IPS-15b (cell line): ENCODE results near the gene GOLGA8K.
"Not testable (repeated sequence)": the region's sequence is repeated elsewhere in the genome, so short reads cannot be mapped to it uniquely, and the experiment has no call there.

Experiments
- H3K27me3 ChIP-seq: one replicate; pipeline ENCODE4 v1.6.1; 2013; ENCODE audit warnings: low read length; ENCODE audit not compliant: control insufficient read depth, insufficient read depth
- H3K36me3 ChIP-seq: one replicate; pipeline ENCODE4 v1.6.1; 2013; ENCODE audit warnings: low read length; ENCODE audit not compliant: control insufficient read depth, insufficient read depth
- H3K4me1 ChIP-seq: one replicate; pipeline ENCODE4 v1.6.1; 2013; ENCODE audit warnings: mild to moderate bottlenecking, low read length; ENCODE audit not compliant: control insufficient read depth, insufficient read depth
- H3K4me3 ChIP-seq: one replicate; pipeline ENCODE4 v1.5.1; 2013; ENCODE audit warnings: low read depth, low read length
- H3K9ac ChIP-seq: one replicate; pipeline ENCODE4 v1.6.1; 2013; ENCODE audit warnings: low read depth, mild to moderate bottlenecking, low read length
- H3K9me3 ChIP-seq: one replicate; pipeline ENCODE4 v1.6.1; 2013; ENCODE audit warnings: mild to moderate bottlenecking, low read length; ENCODE audit not compliant: control insufficient read depth, insufficient read depth

GOLGA8K gene

GRCh38 chr15:32372075-32372474 lies 31.0 kb downstream of the GOLGA8K start:
- not testable (repeated sequence) for H3K36me3 ChIP-seq, H3K27me3 ChIP-seq, H3K4me3 ChIP-seq, H3K9me3 ChIP-seq, H3K4me1 ChIP-seq, H3K9ac ChIP-seq

GRCh38 chr15:32370526-32370925 lies 32.6 kb downstream of the GOLGA8K start:
- not testable (repeated sequence) for H3K27me3 ChIP-seq, H3K4me1 ChIP-seq, H3K9me3 ChIP-seq, H3K9ac ChIP-seq, H3K36me3 ChIP-seq, H3K4me3 ChIP-seq

DNA sequence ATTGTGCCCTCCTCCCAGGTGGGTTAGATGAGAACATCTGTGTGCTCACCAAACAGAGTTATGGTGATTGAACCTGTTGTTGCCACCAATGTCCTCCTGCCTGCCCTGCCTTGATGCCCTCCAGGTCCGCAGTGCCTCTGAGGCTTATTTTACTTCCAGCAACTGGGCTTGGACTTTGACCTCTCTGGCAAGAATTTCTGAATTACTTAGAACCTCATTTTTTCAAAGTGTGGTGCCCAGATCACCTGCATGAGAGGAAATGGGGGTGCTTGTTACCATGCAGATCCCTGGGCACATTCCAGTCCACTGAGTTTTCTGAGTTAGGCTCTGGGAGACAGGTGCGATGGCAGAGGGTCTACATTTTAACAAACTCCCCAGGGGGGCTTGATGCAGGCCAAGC lies 33.0 kb downstream of the GOLGA8K start:
- H3K4me1 ChIP-seq, H3K9me3 ChIP-seq: not testable (repeated sequence)

GRCh38 chr15:32366492-32366891 lies 36.6 kb downstream of the GOLGA8K start:
- H3K4me3 ChIP-seq, H3K27me3 ChIP-seq, H3K4me1 ChIP-seq, H3K36me3 ChIP-seq, H3K9me3 ChIP-seq, H3K9ac ChIP-seq: not testable (repeated sequence)

More for the DNA sequence above, 33.0 kb downstream of the GOLGA8K start:
- not testable (repeated sequence) for H3K9ac ChIP-seq, H3K36me3 ChIP-seq, H3K4me3 ChIP-seq, H3K27me3 ChIP-seq

DNA sequence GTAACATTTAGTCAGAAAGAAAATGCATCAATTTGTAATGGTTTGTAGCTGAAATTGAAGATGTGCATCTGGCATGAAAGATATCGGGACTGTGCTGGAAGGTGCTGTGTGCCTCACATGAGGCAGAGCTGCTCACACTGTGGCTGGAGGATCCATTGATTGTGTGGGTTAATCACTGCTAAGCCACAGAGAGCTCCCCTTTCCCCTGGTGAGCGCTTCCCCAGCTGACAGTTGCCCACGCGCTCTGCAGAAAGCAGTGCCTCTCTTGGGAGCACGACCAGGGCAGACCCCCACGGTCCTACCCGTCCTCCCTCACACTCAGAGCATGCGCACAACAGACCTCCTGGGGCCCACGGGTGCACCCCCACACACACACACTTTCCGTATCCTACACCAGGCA lies 37.1 kb downstream of the GOLGA8K start:
- not testable (repeated sequence) for H3K9ac ChIP-seq, H3K9me3 ChIP-seq, H3K36me3 ChIP-seq, H3K4me1 ChIP-seq, H3K4me3 ChIP-seq, H3K27me3 ChIP-seq

DNA sequence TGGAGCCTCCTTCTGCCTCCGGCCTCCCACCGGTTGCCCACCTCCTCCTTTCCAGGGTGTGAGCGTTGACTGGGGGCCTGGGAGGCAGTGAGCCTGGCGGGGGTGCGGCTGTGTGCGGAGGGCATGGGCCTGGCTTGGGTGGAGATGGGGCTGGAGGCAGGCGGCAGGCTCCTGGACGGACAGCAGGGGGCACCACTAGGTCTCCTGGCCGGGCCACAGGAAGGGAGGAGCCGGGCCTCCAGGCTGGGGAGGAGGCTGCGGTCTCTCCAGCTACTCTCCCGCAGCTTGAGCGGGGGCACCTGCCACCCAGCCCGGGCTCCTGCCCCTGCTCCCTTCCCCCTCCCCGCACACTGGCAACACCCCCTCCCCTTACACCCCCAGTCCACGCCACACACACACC lies 38.1 kb downstream of the GOLGA8K start:
- H3K4me3 ChIP-seq, H3K4me1 ChIP-seq, H3K9me3 ChIP-seq, H3K9ac ChIP-seq, H3K27me3 ChIP-seq, H3K36me3 ChIP-seq: not testable (repeated sequence)

- H3K4me1 ChIP-seq, H3K27me3 ChIP-seq, H3K9ac ChIP-seq, H3K9me3 ChIP-seq, H3K36me3 ChIP-seq, H3K4me3 ChIP-seq: not testable (repeated sequence)
Measured at GRCh38 chr15:32363449-32363848, 39.6 kb downstream of the GOLGA8K start.

GRCh38 chr15:32361662-32362061 lies 41.4 kb downstream of the GOLGA8K start:
- not testable (repeated sequence) for H3K4me3 ChIP-seq

DNA sequence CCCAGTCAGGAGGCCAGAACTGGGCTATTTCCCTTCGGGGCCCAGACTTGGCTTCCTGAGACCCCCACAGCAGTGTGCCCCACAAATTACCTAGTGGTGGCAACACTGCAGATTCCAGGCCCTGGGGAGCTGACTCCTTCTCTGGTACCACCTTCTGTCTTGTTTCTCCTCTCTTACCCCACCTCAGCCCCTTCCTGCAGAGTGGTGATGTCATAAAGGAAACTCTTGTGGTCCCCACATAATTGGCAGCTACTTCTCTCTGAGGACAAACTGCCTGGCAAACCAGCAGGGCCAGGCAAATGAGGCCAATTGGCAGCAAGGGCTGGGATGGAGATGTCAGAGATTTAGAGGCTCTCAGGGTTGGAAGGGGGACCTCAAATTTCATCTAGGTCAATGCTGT lies 44.6 kb downstream of the GOLGA8K start:
- H3K9me3 ChIP-seq, H3K4me1 ChIP-seq, H3K4me3 ChIP-seq, H3K9ac ChIP-seq, H3K27me3 ChIP-seq, H3K36me3 ChIP-seq: not testable (repeated sequence)

More at GRCh38 chr15:32361662-32362061, 41.4 kb downstream of the GOLGA8K start:
- not testable (repeated sequence) for H3K27me3 ChIP-seq, H3K36me3 ChIP-seq, H3K4me1 ChIP-seq, H3K9ac ChIP-seq, H3K9me3 ChIP-seq

GRCh38 chr15:32356909-32357308 lies 46.2 kb downstream of the GOLGA8K start:
- not testable (repeated sequence) for H3K9me3 ChIP-seq, H3K4me3 ChIP-seq, H3K4me1 ChIP-seq, H3K36me3 ChIP-seq, H3K9ac ChIP-seq, H3K27me3 ChIP-seq

- not testable (repeated sequence) for H3K36me3 ChIP-seq, H3K9me3 ChIP-seq, H3K4me3 ChIP-seq, H3K9ac ChIP-seq, H3K4me1 ChIP-seq, H3K27me3 ChIP-seq
Measured at GRCh38 chr15:32352748-32353147, 50.3 kb downstream of the GOLGA8K start.

DNA sequence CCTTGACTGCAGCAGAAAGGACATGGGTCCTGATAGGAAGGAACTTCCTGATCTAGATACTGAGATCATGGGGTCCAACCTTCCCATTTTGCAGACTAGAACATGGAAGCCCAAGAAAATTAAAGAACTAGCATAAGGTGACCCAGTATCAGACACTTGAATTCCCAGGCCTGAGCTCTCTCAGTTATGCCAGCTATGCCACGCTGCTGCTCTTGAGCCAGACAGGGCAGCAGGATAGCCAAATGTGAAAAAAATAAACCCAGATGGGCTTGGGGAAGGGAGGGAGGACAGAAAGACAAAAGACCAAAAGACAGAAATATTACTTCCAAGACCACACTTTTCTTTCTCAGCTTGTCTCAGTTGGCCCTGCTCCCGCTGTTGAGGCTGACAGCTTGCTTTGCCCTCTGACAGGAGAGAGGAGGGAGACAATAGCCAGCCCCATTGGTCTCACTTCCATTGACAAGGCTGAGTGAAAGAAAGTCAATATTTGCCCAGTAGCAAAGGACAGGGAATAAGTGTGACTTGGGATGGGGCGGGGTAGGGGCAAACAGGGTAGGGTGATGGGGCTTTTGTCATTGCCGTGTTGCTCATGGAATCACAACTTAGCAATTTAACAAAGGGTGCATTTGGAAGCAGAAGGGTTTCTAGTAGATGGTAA lies 52.4 kb downstream of the GOLGA8K start:
- H3K36me3 ChIP-seq, H3K27me3 ChIP-seq, H3K9ac ChIP-seq, H3K9me3 ChIP-seq, H3K4me3 ChIP-seq, H3K4me1 ChIP-seq: not testable (repeated sequence)

GRCh38 chr15:32347037-32347436 lies 56.1 kb downstream of the GOLGA8K start:
- H3K9me3 ChIP-seq, H3K27me3 ChIP-seq, H3K9ac ChIP-seq, H3K4me1 ChIP-seq, H3K4me3 ChIP-seq, H3K36me3 ChIP-seq: not testable (repeated sequence)
